Peyer's patch (tissue), 4 donors: Measurements from ENCODE around the gene EFHD1.

Experiments used
- CTCF ChIP-seq, 6 experiments: fragments of 450-650 bp in 4 of 6; fragments of 200-600 bp in 2 of 6; sonication (generic) in 1 of 6; IDR thresholded peaks; one replicate each; pipeline ENCODE4 v1.5.1; 2017 to 2019; ENCODE audit warnings: antibody characterized with exemption in 6 of 6, mild to moderate bottlenecking in 3 of 6, moderate library complexity in 1 of 6
- POLR2A ChIP-seq, 2 donors: fragments of 450-650 bp; IDR thresholded peaks; one replicate each; pipeline ENCODE4 v1.5.1; 2017; ENCODE audit warnings: antibody characterized with exemption in 2 of 2, mild to moderate bottlenecking in 2 of 2, moderate library complexity in 2 of 2

GRCh38 chr2:232607011-232607410 lies 26.4 kb upstream of the EFHD1 start:
- no peak for TF ChIP-seq CTCF (IDR thresholded peaks at IDR 0.05)
- no peak for TF ChIP-seq POLR2A (IDR thresholded peaks at IDR 0.05)
